SK-N-SH (cell line): ENCODE measurements around the gene CENPT. TPM values are rescaled to one million over a fixed set of nuclear protein-coding genes. Genes with fewer than 3 reads are reported as not detected.

Experiments
- CTCF ChIA-PET: fragments of 300-600, 350-600 bp; formaldehyde crosslinking; extraction: SDS; loops from one replicate; lab custom pipeline; 2021; lab: Yijun Ruan, JAX
- POLR2A ChIA-PET: fragments of 350-600 bp; sonication (Branson Sonifier 250); formaldehyde crosslinking; extraction: SDS; loops from one replicate; lab custom pipeline; 2020; ENCODE audit warnings: antibody characterized with exemption, inconsistent platforms; lab: Yijun Ruan, JAX
- DNase-seq: peaks from one replicate; pipeline ENCODE4 v3.0.0; 2012
- H2AFZ ChIP-seq: fragments of 200-600 bp; sonication (generic); 2 replicates; pipeline ENCODE4 v1.8.1; 2016; ENCODE audit warnings: antibody characterized with exemption, mild to moderate bottlenecking, low read depth
- H3F3A ChIP-seq: fragments of 200-600 bp; sonication (generic); replicated peaks from 2 replicates; pipeline ENCODE3; 2016; ENCODE audit warnings: antibody characterized with exemption, mild to moderate bottlenecking; ENCODE audit not compliant: insufficient read depth
- H3K27ac ChIP-seq, 2 experiments: fragments of 200-500 bp in 1 of 2; fragments of 200-600 bp in 1 of 2; sonication (Bioruptor generic) in 1 of 2; sonication (generic), shearing (Covaris generic) in 1 of 2; 2 replicates each; pipeline versions ENCODE4 v1.5.1 to v1.6.1; 2014 to 2016; ENCODE audit warnings: low read depth in 2 of 2, inconsistent platforms in 1 of 2, low read length in 1 of 2, mild to moderate bottlenecking in 1 of 2, mixed read lengths in 1 of 2
- H3K27me3 ChIP-seq: fragments of 200-600 bp; sonication (generic), shearing (Covaris generic); 2 replicates; pipeline ENCODE4 v1.6.1; 2016; ENCODE audit warnings: mixed run types; ENCODE audit not compliant: insufficient read depth
- H3K36me3 ChIP-seq, 2 experiments: fragments of 200-500 bp in 1 of 2; fragments of 200-600 bp in 1 of 2; sonication (Bioruptor generic) in 1 of 2; sonication (generic) in 1 of 2; replicated peaks in 1 of 2; 2 replicates each; pipeline versions ENCODE3 to v1.5.1; 2014 to 2016; ENCODE audit warnings: low read length in 1 of 2, mild to moderate bottlenecking in 1 of 2; ENCODE audit not compliant: insufficient read depth in 2 of 2, control insufficient read depth in 1 of 2
- H3K4me1 ChIP-seq, 2 experiments: fragments of 200-500 bp in 1 of 2; fragments of 200-600 bp in 1 of 2; sonication (Bioruptor generic) in 1 of 2; sonication (generic), shearing (Covaris generic) in 1 of 2; 2 replicates each; pipeline versions ENCODE4 v1.5.1 to v1.6.1; 2014 to 2016; ENCODE audit warnings: low read depth in 1 of 2, low read length in 1 of 2, mixed run types in 1 of 2; ENCODE audit not compliant: insufficient read depth in 2 of 2, control insufficient read depth in 1 of 2
- H3K4me2 ChIP-seq: fragments of 200-600 bp; sonication (generic), shearing (Covaris generic); 2 replicates; pipeline ENCODE4 v1.6.1; 2017; ENCODE audit warnings: mixed run types
- H3K4me3 ChIP-seq, 2 experiments: fragments of 200-500 bp in 1 of 2; fragments of 200-600 bp in 1 of 2; sonication (Bioruptor generic) in 1 of 2; sonication (generic), shearing (Covaris generic) in 1 of 2; 2 replicates each; pipeline versions ENCODE4 v1.5.1 to v1.8.1; 2014 to 2016; ENCODE audit warnings: low read depth in 2 of 2, inconsistent platforms in 1 of 2, low read length in 1 of 2, mild to moderate bottlenecking in 1 of 2, mixed read lengths in 1 of 2, moderate library complexity in 1 of 2
- H3K79me2 ChIP-seq: fragments of 200-600 bp; sonication (generic); 2 replicates; pipeline ENCODE4 v1.8.1; 2017; ENCODE audit warnings: mild to moderate bottlenecking; ENCODE audit not compliant: insufficient read depth
- H3K9ac ChIP-seq: fragments of 200-600 bp; sonication (generic); 2 replicates; pipeline ENCODE4 v1.6.1; 2017; ENCODE audit warnings: mixed run types
- H3K9me2 ChIP-seq: fragments of 200-600 bp; sonication (generic); 2 replicates; pipeline ENCODE4 v1.6.1; 2017; ENCODE audit warnings: mixed run types
- H3K9me3 ChIP-seq: fragments of 200-600 bp; sonication (generic); 2 replicates; pipeline ENCODE4 v1.6.1; 2017; ENCODE audit warnings: mixed run types, mild to moderate bottlenecking, moderate library complexity
- H4K20me1 ChIP-seq: fragments of 200-600 bp; sonication (generic); 2 replicates; pipeline ENCODE4 v1.6.1; 2017; ENCODE audit warnings: mild to moderate bottlenecking, mixed run types; ENCODE audit not compliant: insufficient read depth
- FOSL2 ChIP-seq: IDR thresholded peaks from 2 replicates; pipeline ENCODE4 v1.4.0; 2012; ENCODE audit warnings: low read depth, mild to moderate bottlenecking, moderate library complexity, borderline replicate concordance
- FOXJ3 ChIP-seq: sonication (generic); formaldehyde crosslinking; IDR thresholded peaks from 2 replicates; pipeline ENCODE4 v1.5.1; 2020; ENCODE audit warnings: mild to moderate bottlenecking, missing genetic modification reagents
- FOXM1 ChIP-seq: IDR thresholded peaks from 2 replicates; pipeline ENCODE4 v1.4.0; 2012; ENCODE audit warnings: low read depth, mild to moderate bottlenecking
- GATA2 ChIP-seq: sonication (generic); formaldehyde crosslinking; IDR thresholded peaks from 2 replicates; pipeline ENCODE4 v1.5.0; 2020; ENCODE audit warnings: mild to moderate bottlenecking, missing genetic modification reagents
- JUND ChIP-seq: IDR thresholded peaks from 2 replicates; pipeline ENCODE4 v1.4.0; 2012
- NRF1 ChIP-seq: IDR thresholded peaks from 2 replicates; pipeline ENCODE4 v1.6.1; 2012; ENCODE audit warnings: low read depth, mild to moderate bottlenecking, low read length
- RAD21 ChIP-seq: IDR thresholded peaks from 2 replicates; pipeline ENCODE4 v1.6.1; 2012; ENCODE audit warnings: mild to moderate bottlenecking, low read length
- RCOR1 ChIP-seq: fragments of 150-350 bp; IDR thresholded peaks from 2 replicates; pipeline ENCODE4 v1.6.1; 2017; ENCODE audit warnings: antibody characterized with exemption, low read length
- RXRA ChIP-seq: IDR thresholded peaks from 2 replicates; pipeline ENCODE4 v1.4.0; 2012; ENCODE audit warnings: low read depth, mild to moderate bottlenecking, borderline replicate concordance
- TCF12 ChIP-seq: IDR thresholded peaks from 2 replicates; pipeline ENCODE4 v1.4.0; 2012
- ZBTB33 ChIP-seq: IDR thresholded peaks from 2 replicates; pipeline ENCODE4 v1.4.0; 2012; ENCODE audit warnings: low read depth, borderline replicate concordance
- WGBS: methylation state at CpG from one replicate; pipeline ENCODE4 v1.1.6; 2017; ENCODE audit warnings: low lambda C conversion rate; 5-methylcytosine and 5-hydroxymethylcytosine counted together
- polyA plus RNA-seq, 3 experiments: library from polyadenylated mRNA; depleted of rRNA; stranded (reverse); fragments of >200 nt; gene quantifications; 2 replicates each; pipeline ENCODE4 v1.2.3, GENCODE V29; 2012
- TF ChIP-seq, protein P1 (sequence below): IDR thresholded peaks from 2 replicates; pipeline ENCODE4; 2012
- TF ChIP-seq, protein P2 (sequence below): fragments of 150-350 bp; IDR thresholded peaks from 2 replicates; pipeline ENCODE4 v1.6.1; 2016; ENCODE audit warnings: mild to moderate bottlenecking, low read depth, low read length
- TF ChIP-seq, protein P3 (sequence below): IDR thresholded peaks from 2 replicates; pipeline ENCODE4 v1.4.0; 2012; ENCODE audit warnings: low read depth, borderline replicate concordance
- TF ChIP-seq, protein P4 (sequence below): fragments of 200-600 bp; sonication (generic); IDR thresholded peaks from 2 replicates; pipeline ENCODE4 v1.6.1; 2017; ENCODE audit warnings: antibody characterized with exemption, mild to moderate bottlenecking, moderate library complexity

CENPT gene
- polyA plus RNA-seq, 1 of the 3 experiments (the other 2 are of a cell fraction): 48.6 TPM

DNA sequence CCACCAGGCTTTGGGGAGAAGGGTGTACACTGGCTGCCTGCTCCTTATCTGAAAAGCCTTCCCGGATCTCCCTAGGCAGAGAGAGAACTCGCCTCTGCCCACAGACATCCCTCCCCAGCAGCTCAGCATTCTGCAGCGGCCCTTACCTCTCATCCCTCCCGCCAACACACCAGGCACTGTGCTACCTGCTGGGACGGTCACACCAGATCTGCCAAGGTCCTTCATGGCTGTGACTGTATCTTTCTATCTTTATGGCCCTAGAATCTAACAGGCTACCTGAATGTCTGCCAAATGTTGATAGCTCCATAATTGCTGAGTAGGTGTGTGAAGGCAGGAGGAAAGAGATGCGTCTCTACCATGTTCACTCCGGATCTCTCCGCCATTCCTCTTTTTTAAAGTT lies 32.9 kb downstream of the CENPT start:
- 85% methylated on average over 7 of the region's 8 CpGs for WGBS
- POLR2A ChIA-PET: no interaction called here
- CTCF ChIA-PET: interaction anchor here (0.9 to 3.9 kb wide), 7 partner anchors 12 to 146 kb away, joined by 3 to 77 read pairs (median 33); partner anchors contain the start of gene LCAT

More for the DNA sequence above, 32.9 kb downstream of the CENPT start:
- H4K20me1 ChIP-seq: no peaks in the 10 kb centered on the region
- H3K27ac ChIP-seq: no peak overlapping the region
- H3K9ac ChIP-seq: no peak overlapping the region
- TF ChIP-seq FOXJ3 (CRISPR knock-in tag): no peak
- TF ChIP-seq, protein P1, sequence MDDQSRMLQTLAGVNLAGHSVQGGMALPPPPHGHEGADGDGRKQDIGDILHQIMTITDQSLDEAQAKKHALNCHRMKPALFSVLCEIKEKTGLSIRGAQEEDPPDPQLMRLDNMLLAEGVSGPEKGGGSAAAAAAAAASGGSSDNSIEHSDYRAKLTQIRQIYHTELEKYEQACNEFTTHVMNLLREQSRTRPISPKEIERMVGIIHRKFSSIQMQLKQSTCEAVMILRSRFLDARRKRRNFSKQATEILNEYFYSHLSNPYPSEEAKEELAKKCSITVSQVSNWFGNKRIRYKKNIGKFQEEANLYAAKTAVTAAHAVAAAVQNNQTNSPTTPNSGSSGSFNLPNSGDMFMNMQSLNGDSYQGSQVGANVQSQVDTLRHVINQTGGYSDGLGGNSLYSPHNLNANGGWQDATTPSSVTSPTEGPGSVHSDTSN: no peak
- no peak for TF ChIP-seq RAD21
- TF ChIP-seq, protein P2, sequence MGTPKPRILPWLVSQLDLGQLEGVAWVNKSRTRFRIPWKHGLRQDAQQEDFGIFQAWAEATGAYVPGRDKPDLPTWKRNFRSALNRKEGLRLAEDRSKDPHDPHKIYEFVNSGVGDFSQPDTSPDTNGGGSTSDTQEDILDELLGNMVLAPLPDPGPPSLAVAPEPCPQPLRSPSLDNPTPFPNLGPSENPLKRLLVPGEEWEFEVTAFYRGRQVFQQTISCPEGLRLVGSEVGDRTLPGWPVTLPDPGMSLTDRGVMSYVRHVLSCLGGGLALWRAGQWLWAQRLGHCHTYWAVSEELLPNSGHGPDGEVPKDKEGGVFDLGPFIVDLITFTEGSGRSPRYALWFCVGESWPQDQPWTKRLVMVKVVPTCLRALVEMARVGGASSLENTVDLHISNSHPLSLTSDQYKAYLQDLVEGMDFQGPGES: no peak
- no peak for TF ChIP-seq JUND
- TF ChIP-seq FOSL2: no peak
- TF ChIP-seq, protein P3, sequence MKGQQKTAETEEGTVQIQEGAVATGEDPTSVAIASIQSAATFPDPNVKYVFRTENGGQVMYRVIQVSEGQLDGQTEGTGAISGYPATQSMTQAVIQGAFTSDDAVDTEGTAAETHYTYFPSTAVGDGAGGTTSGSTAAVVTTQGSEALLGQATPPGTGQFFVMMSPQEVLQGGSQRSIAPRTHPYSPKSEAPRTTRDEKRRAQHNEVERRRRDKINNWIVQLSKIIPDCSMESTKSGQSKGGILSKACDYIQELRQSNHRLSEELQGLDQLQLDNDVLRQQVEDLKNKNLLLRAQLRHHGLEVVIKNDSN: no peak
- TF ChIP-seq ZBTB33: no peak
- TF ChIP-seq RXRA: no peak
- no peak for TF ChIP-seq GATA2
- no peak for TF ChIP-seq NRF1
- TF ChIP-seq, protein P4, sequence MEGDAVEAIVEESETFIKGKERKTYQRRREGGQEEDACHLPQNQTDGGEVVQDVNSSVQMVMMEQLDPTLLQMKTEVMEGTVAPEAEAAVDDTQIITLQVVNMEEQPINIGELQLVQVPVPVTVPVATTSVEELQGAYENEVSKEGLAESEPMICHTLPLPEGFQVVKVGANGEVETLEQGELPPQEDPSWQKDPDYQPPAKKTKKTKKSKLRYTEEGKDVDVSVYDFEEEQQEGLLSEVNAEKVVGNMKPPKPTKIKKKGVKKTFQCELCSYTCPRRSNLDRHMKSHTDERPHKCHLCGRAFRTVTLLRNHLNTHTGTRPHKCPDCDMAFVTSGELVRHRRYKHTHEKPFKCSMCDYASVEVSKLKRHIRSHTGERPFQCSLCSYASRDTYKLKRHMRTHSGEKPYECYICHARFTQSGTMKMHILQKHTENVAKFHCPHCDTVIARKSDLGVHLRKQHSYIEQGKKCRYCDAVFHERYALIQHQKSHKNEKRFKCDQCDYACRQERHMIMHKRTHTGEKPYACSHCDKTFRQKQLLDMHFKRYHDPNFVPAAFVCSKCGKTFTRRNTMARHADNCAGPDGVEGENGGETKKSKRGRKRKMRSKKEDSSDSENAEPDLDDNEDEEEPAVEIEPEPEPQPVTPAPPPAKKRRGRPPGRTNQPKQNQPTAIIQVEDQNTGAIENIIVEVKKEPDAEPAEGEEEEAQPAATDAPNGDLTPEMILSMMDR: no peak
- no peak for TF ChIP-seq TCF12
- TF ChIP-seq FOXM1: no peak
- TF ChIP-seq RCOR1: no peak
- no peaks in the 10 kb centered on the region for H3K27me3 ChIP-seq
- H3K4me3 ChIP-seq: no peak overlapping the region
- no peak overlapping the region for H2AFZ ChIP-seq
- no peaks in the 10 kb centered on the region; a peak in 1 of 4 replicates for H3K4me1 ChIP-seq
- no peak for DNase-seq
- H3K79me2 ChIP-seq: no peaks in the 10 kb centered on the region
- H3K36me3 ChIP-seq: no peaks in the 10 kb centered on the region
- no peaks in the 10 kb centered on the region for H3K9me2 ChIP-seq
- no peak overlapping the region for H3K4me2 ChIP-seq
- H3F3A ChIP-seq: no peaks in the 10 kb centered on the region
- H3K9me3 ChIP-seq: no peaks in the 10 kb centered on the region
